Osteoblast (primary cell): ENCODE data around the gene GRIK4. TPM values are rescaled to one million over a fixed set of nuclear protein-coding genes. Genes with fewer than 3 reads are reported as not detected.

Experiments
- DNase-seq: peaks from one replicate; pipeline ENCODE4 v3.0.0; 2011; ENCODE audit warnings: low spot score, mixed read lengths; ENCODE audit not compliant: insufficient read length; ENCODE audit errors: missing footprints
- H2AFZ ChIP-seq: 2 replicates; pipeline ENCODE4 v1.6.0; 2011; ENCODE audit warnings: mild to moderate bottlenecking, low read length
- H3K27ac ChIP-seq: 2 replicates; pipeline ENCODE4 v1.5.1; 2011; ENCODE audit warnings: mild to moderate bottlenecking, low read depth, low read length, moderate library complexity
- H3K27me3 ChIP-seq: 2 replicates; pipeline ENCODE4 v1.6.0; 2012; ENCODE audit warnings: mild to moderate bottlenecking, control low read depth, inconsistent platforms, low read length, moderate library complexity; ENCODE audit not compliant: insufficient read depth
- H3K36me3 ChIP-seq: 2 replicates; pipeline ENCODE4 v1.5.1; 2011; ENCODE audit warnings: mild to moderate bottlenecking, low read length, control low read depth, moderate library complexity; ENCODE audit not compliant: insufficient read depth
- H3K4me1 ChIP-seq: 2 replicates; pipeline ENCODE4 v1.5.1; 2011; ENCODE audit warnings: mild to moderate bottlenecking, low read length, control low read depth, moderate library complexity; ENCODE audit not compliant: insufficient read depth
- H3K4me2 ChIP-seq: 2 replicates; pipeline ENCODE4 v1.6.0; 2011; ENCODE audit warnings: mild to moderate bottlenecking, low read length; ENCODE audit not compliant: insufficient read depth
- H3K4me3 ChIP-seq: fragments of 200-600 bp; sonication (generic); 3 replicates; pipeline ENCODE4 v1.5.1; 2012; ENCODE audit warnings: mild to moderate bottlenecking, low read length, inconsistent platforms; ENCODE audit not compliant: insufficient read depth
- H3K79me2 ChIP-seq: 2 replicates; pipeline ENCODE4 v1.6.0; 2012; ENCODE audit warnings: mild to moderate bottlenecking, low read length, control low read depth, inconsistent platforms; ENCODE audit not compliant: insufficient read depth
- H3K9me3 ChIP-seq: 2 replicates; pipeline ENCODE4 v1.5.1; 2011; ENCODE audit warnings: low read depth, low read length, control low read depth
- H4K20me1 ChIP-seq: 2 replicates; pipeline ENCODE4 v1.6.0; 2012; ENCODE audit warnings: mild to moderate bottlenecking, low read length, control low read depth; ENCODE audit not compliant: insufficient read depth
- total RNA-seq: library from RNA; depleted of rRNA; stranded (reverse); fragments of >200 nt; gene quantifications from 2 replicates; pipeline ENCODE4 v1.2.3, GENCODE V29; 2012
- TF ChIP-seq, protein P1 (sequence below): IDR thresholded peaks from 2 replicates; pipeline ENCODE4 v1.5.1; 2011; ENCODE audit warnings: mild to moderate bottlenecking, low read depth, low read length, moderate library complexity; ENCODE audit errors: extremely low read depth

GRIK4 gene
- total RNA-seq, 1 donor: under 0.01 TPM

DNA sequence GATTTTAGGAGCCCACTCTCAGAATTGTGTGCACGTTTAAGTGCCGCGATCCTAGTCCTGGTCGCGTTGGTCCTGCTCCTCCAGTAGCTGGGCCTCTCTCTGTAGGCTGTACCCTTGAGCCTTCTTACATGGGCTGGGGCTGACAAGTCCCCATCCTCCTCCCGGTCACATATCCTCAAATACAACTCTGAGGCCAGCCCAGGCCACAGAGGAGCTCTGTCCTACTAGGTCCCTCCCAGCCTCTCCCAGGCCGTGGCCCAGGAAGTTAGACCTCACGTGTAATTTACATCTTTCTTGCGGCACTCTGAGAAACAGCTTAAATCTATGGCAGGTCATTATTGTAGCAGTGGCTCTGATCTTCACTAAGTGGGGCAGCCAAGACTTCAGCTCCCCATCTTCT, 305.2 kb downstream of the GRIK4 start:
- no peak overlapping the region for H3K27ac ChIP-seq
- TF ChIP-seq, protein P1, sequence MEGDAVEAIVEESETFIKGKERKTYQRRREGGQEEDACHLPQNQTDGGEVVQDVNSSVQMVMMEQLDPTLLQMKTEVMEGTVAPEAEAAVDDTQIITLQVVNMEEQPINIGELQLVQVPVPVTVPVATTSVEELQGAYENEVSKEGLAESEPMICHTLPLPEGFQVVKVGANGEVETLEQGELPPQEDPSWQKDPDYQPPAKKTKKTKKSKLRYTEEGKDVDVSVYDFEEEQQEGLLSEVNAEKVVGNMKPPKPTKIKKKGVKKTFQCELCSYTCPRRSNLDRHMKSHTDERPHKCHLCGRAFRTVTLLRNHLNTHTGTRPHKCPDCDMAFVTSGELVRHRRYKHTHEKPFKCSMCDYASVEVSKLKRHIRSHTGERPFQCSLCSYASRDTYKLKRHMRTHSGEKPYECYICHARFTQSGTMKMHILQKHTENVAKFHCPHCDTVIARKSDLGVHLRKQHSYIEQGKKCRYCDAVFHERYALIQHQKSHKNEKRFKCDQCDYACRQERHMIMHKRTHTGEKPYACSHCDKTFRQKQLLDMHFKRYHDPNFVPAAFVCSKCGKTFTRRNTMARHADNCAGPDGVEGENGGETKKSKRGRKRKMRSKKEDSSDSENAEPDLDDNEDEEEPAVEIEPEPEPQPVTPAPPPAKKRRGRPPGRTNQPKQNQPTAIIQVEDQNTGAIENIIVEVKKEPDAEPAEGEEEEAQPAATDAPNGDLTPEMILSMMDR: no peak

DNA sequence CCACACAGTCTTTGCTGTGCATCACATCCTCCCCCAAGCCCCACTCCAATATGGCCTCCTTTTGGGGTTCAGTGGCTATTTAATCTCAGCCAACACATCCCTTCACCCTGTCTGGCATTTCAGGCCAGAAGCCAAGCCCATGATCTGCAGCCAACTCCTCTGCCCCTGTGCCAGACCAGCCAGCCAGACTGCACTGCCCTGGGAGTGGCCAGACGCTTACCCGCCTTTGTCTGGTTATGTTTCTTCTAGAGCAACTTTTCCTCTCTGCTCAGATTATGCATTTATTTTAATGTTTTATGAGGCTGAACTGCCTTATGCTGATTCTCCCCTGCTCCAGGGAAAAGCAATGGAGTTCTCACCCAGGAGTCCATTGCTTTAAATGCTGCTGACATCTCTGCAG, 305.6 kb downstream of the GRIK4 start:
- Histone ChIP-seq H2AFZ (no peak overlapping the region), H3K27ac (no peak overlapping the region), H4K20me1 (no peaks in the 10 kb centered on the region), H3K4me2 (no peak overlapping the region), H3K27me3 (peaks cover 12% of the 10 kb centered on the region), H3K79me2 (no peaks in the 10 kb centered on the region), H3K9me3 (no peaks in the 10 kb centered on the region), H3K4me1 (no peaks in the 10 kb centered on the region), H3K4me3 (no peak overlapping the region), H3K36me3 (no peaks in the 10 kb centered on the region)
- DNase-seq: no peak
- TF ChIP-seq, protein P1: no peak

More for the DNA sequence above, 305.2 kb downstream of the GRIK4 start:
- peaks cover 12% of the 10 kb centered on the region for H3K27me3 ChIP-seq
- H3K4me3 ChIP-seq: no peak overlapping the region
- no peaks in the 10 kb centered on the region for H3K36me3 ChIP-seq
- no peaks in the 10 kb centered on the region for H3K79me2 ChIP-seq
- no peak overlapping the region for H3K4me2 ChIP-seq
- no peak for DNase-seq
- H3K4me1 ChIP-seq: no peaks in the 10 kb centered on the region
- no peaks in the 10 kb centered on the region for H3K9me3 ChIP-seq
- no peak overlapping the region for H2AFZ ChIP-seq
- no peaks in the 10 kb centered on the region for H4K20me1 ChIP-seq

DNA sequence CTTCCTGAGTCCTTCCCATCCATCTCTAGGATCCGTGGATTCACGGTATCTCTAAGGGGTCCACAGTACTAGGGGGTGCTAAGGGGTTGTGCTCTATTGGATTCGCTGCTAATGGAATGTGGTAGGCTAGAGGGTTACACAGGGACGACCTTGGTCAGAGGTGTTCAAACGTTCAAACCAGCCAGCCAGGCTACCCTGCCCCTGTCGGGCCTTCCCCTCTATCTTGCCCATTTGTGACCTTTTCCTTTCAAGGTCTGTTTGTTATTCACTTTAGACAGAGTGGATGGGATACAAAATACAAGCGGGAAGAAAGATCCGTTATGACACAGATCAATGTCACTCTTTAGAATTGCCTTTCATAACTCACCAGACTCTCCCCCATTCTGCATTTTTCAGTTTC, 306.5 kb downstream of the GRIK4 start:
- H2AFZ ChIP-seq: no peak overlapping the region
- H3K79me2 ChIP-seq: no peaks in the 10 kb centered on the region
- H3K4me1 ChIP-seq: no peaks in the 10 kb centered on the region
- no peaks in the 10 kb centered on the region for H3K9me3 ChIP-seq
- DNase-seq: no peak
- no peak overlapping the region for H3K4me2 ChIP-seq
- no peak overlapping the region for H3K4me3 ChIP-seq
- no peaks in the 10 kb centered on the region for H4K20me1 ChIP-seq
- TF ChIP-seq, protein P1: no peak
- H3K36me3 ChIP-seq: no peaks in the 10 kb centered on the region
- no peak overlapping the region for H3K27ac ChIP-seq
- peaks cover 12% of the 10 kb centered on the region for H3K27me3 ChIP-seq

DNA sequence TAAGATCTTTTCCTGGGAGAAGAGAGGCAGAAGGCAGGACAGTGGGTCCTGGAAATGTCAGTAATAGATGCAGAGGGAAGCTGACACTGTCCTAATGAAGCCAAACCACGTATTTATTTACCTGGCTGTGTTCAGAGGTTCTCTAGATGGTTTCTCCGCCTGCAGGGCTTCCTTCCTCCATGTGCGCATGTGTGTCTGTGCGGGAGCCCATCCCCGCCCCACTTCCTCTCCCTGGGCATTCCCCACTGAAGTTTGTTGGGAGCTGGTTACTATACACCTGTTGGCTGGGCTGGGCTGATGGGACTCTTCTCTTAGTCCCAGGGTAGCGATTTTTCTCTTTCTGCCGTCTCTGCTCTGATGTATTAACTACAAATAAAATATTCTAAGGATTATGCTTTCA, 307.5 kb downstream of the GRIK4 start:
- Histone ChIP-seq H3K27ac (no peak overlapping the region), H3K27me3 (peaks cover 12% of the 10 kb centered on the region), H2AFZ (no peak overlapping the region), H3K4me3 (no peak overlapping the region), H3K4me2 (no peak overlapping the region), H4K20me1 (no peaks in the 10 kb centered on the region), H3K9me3 (no peaks in the 10 kb centered on the region), H3K36me3 (no peaks in the 10 kb centered on the region), H3K4me1 (no peaks in the 10 kb centered on the region), H3K79me2 (no peaks in the 10 kb centered on the region)
- TF ChIP-seq, protein P1: no peak
- DNase-seq: no peak
